ENCODE data around the gene TMEM200A. TPM values are rescaled to one million over a fixed set of nuclear protein-coding genes. Genes with fewer than 3 reads are reported as not detected.

TMEM200A gene
- total and polyA plus RNA-seq, 10 of the 15 experiments (the other 5 are each of a cell fraction or from before 2014, with no cell fraction given), result 5.5 to 12.4 (median 9.6) TPM

DNA sequence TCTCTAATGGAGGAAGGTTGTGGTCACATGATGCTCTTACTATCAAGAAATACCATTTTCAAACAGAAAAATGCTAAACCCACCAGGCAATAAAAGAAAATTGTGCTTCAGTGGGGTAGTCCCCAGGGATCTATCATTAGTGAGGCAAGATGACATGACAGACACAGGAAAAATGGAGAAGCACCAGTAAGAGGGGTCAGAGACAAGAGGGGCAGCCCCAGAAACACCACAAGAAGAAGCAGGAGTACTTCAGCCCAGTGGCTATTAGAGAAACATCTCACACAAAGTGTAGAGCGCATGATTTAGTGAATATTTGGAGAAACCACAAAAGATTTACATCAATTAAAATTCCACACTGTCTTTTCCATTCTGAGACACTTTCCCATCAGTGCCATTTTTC is 10.2 kb upstream of the TMEM200A start:
- no peak overlapping the region for H3K9ac ChIP-seq (ENCODE audit: control insufficient read depth, insufficient read depth, low read length)
- H3K9me3 ChIP-seq (replicated peaks; ENCODE audit: control insufficient read depth, insufficient read depth, low read length), result no peaks in the 10 kb centered on the region; the same call in 2 of the 3 replicates
- H3K4me2 ChIP-seq (ENCODE audit: control insufficient read depth, insufficient read depth), result no peak overlapping the region
- H3K4me3 ChIP-seq, result no peak overlapping the region
- SMC1A ChIA-PET (ENCODE audit: uncharacterized antibody, unreplicated experiment), result interaction anchor here (0.7 kb wide), 1 partner anchor 263 kb away, joined by 3 read pairs; no protein-coding TSS in a partner anchor
- no peaks in the 10 kb centered on the region for H3K27me3 ChIP-seq (replicated peaks in 1 of 2; ENCODE audit: control insufficient read depth in 2 of 2, insufficient read depth in 2 of 2, low read length in 1 of 2)
- no peak overlapping the region for H2AFZ ChIP-seq (ENCODE audit: control insufficient read depth, low read depth, low read length)
- no TSS peak for BruUV-seq (replicated peaks)
- in situ Hi-C loops (cut with MboI), result no loop called here
- no peak for DNase-seq (ENCODE audit: low read depth, low spot score)
- POLR2A ChIA-PET, result no interaction called here
- intact Hi-C loops (cut with micrococcal nuclease; ENCODE audit: unreplicated experiment), result no loop called here
- H3K27ac ChIP-seq (ENCODE audit: control insufficient read depth, insufficient read depth), result no peak overlapping the region
- no peaks in the 10 kb centered on the region for H4K20me1 ChIP-seq (ENCODE audit: control insufficient read depth, insufficient read depth)
- FAIRE-seq, result no peak
- no peaks in the 10 kb centered on the region for H3K4me1 ChIP-seq (ENCODE audit: control insufficient read depth, insufficient read depth, low read length)
- no peak for ATAC-seq
- no peaks in the 10 kb centered on the region for H3K36me3 ChIP-seq (ENCODE audit: control insufficient read depth in 2 of 2, insufficient read depth in 2 of 2, low read length in 1 of 2)
- no peaks in the 10 kb centered on the region for H3K79me2 ChIP-seq (ENCODE audit: control insufficient read depth, insufficient read depth, low read length)
- RAD21 ChIA-PET (ENCODE audit: unreplicated experiment), result interaction anchor here (2.6 kb wide), 1 partner anchor 343 kb away, joined by 7 read pairs; no protein-coding TSS in a partner anchor
- WGBS (ENCODE audit: insufficient coverage, insufficient replicate concordance, low lambda C conversion rate, missing lambda C conversion rate), result 83% methylated on average over 1 of the region's 1 CpG
- CTCF ChIA-PET, result interaction anchor here (1.4 kb wide), 1 partner anchor 31 kb away, joined by 3 read pairs; no protein-coding TSS in a partner anchor
- TF ChIP-seq SUZ12 (IDR thresholded peaks at IDR 0.05; ENCODE audit: unreplicated experiment), result no peak
- no peak for TF ChIP-seq SP1 (IDR thresholded peaks at IDR 0.05; ENCODE audit: low read depth, low read length)
- TF ChIP-seq SMARCA5 (IDR thresholded peaks at IDR 0.05), result no peak
- TF ChIP-seq RBBP5 (conservative IDR thresholded peaks at IDR 0.05), result no peak
- no peak for TF ChIP-seq JUNB (IDR thresholded peaks at IDR 0.05)
- no peak for TF ChIP-seq BCL3 (IDR thresholded peaks at IDR 0.05; ENCODE audit: borderline replicate concordance, insufficient read depth, low read depth, low read length, poor library complexity, severe bottlenecking)
- TF ChIP-seq CHD4 (IDR thresholded peaks at IDR 0.05), result no peak
- no peak for TF ChIP-seq ATF7 (IDR thresholded peaks at IDR 0.05; ENCODE audit: low read depth)
- TF ChIP-seq HSF1 (IDR thresholded peaks at IDR 0.05; ENCODE audit: low read depth, low read length), result no peak
- TF ChIP-seq ETV6 (conservative IDR thresholded peaks at IDR 0.05 in 1 of 2, IDR thresholded peaks at IDR 0.05 in 1 of 2; ENCODE audit: borderline replicate concordance in 1 of 2, low read depth in 1 of 2), result no peak
- no peak for TF ChIP-seq BCL11A (IDR thresholded peaks at IDR 0.05; ENCODE audit: low read depth, low read length)
- TF ChIP-seq SMAD5 (IDR thresholded peaks at IDR 0.05; ENCODE audit: low read depth), result no peak
- TF ChIP-seq, protein P1, sequence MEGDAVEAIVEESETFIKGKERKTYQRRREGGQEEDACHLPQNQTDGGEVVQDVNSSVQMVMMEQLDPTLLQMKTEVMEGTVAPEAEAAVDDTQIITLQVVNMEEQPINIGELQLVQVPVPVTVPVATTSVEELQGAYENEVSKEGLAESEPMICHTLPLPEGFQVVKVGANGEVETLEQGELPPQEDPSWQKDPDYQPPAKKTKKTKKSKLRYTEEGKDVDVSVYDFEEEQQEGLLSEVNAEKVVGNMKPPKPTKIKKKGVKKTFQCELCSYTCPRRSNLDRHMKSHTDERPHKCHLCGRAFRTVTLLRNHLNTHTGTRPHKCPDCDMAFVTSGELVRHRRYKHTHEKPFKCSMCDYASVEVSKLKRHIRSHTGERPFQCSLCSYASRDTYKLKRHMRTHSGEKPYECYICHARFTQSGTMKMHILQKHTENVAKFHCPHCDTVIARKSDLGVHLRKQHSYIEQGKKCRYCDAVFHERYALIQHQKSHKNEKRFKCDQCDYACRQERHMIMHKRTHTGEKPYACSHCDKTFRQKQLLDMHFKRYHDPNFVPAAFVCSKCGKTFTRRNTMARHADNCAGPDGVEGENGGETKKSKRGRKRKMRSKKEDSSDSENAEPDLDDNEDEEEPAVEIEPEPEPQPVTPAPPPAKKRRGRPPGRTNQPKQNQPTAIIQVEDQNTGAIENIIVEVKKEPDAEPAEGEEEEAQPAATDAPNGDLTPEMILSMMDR (IDR thresholded peaks at IDR 0.05 in 2 of 3, conservative IDR thresholded peaks at IDR 0.05 in 1 of 3; ENCODE audit: control insufficient read depth in 2 of 3, extremely low read depth in 1 of 3, insufficient read depth in 1 of 3, low read depth in 3 of 3, low read length in 3 of 3), result no peak
- TF ChIP-seq NR2C1 (IDR thresholded peaks at IDR 0.05), result no peak
- TF ChIP-seq NFIC (IDR thresholded peaks at IDR 0.05; ENCODE audit: low read depth, low read length), result no peak
- TF ChIP-seq, protein P2, sequence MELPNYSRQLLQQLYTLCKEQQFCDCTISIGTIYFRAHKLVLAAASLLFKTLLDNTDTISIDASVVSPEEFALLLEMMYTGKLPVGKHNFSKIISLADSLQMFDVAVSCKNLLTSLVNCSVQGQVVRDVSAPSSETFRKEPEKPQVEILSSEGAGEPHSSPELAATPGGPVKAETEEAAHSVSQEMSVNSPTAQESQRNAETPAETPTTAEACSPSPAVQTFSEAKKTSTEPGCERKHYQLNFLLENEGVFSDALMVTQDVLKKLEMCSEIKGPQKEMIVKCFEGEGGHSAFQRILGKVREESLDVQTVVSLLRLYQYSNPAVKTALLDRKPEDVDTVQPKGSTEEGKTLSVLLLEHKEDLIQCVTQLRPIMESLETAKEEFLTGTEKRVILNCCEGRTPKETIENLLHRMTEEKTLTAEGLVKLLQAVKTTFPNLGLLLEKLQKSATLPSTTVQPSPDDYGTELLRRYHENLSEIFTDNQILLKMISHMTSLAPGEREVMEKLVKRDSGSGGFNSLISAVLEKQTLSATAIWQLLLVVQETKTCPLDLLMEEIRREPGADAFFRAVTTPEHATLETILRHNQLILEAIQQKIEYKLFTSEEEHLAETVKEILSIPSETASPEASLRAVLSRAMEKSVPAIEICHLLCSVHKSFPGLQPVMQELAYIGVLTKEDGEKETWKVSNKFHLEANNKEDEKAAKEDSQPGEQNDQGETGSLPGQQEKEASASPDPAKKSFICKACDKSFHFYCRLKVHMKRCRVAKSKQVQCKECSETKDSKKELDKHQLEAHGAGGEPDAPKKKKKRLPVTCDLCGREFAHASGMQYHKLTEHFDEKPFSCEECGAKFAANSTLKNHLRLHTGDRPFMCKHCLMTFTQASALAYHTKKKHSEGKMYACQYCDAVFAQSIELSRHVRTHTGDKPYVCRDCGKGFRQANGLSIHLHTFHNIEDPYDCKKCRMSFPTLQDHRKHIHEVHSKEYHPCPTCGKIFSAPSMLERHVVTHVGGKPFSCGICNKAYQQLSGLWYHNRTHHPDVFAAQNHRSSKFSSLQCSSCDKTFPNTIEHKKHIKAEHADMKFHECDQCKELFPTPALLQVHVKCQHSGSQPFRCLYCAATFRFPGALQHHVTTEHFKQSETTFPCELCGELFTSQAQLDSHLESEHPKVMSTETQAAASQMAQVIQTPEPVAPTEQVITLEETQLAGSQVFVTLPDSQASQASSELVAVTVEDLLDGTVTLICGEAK (IDR thresholded peaks at IDR 0.05; ENCODE audit: borderline replicate concordance), result no peak
